Duodenal mucosa (tissue), 2 donors: ENCODE results near the gene ISOC2.
A peak's percentile ranks its signal among the peaks of the same experiment; 100 is the strongest.

Experiments used
- H3K27ac ChIP-seq: one replicate; pipeline ENCODE4 v1.7.0; 2013; ENCODE audit warnings: low read depth, low read length
- H3K27me3 ChIP-seq, 2 donors: one replicate each; pipeline ENCODE4 v1.7.0; 2013; ENCODE audit warnings: low read length in 2 of 2, control low read depth in 1 of 2; ENCODE audit not compliant: insufficient read depth in 2 of 2, control insufficient read depth in 1 of 2
- H3K36me3 ChIP-seq, 2 donors: one replicate each; pipeline ENCODE4 v1.7.0; 2013; ENCODE audit warnings: low read length in 2 of 2, control low read depth in 1 of 2; ENCODE audit not compliant: insufficient read depth in 2 of 2, control insufficient read depth in 1 of 2
- H3K4me1 ChIP-seq, 2 donors: one replicate each; pipeline ENCODE4 v1.7.0; 2013; ENCODE audit warnings: low read length in 2 of 2, control low read depth in 1 of 2; ENCODE audit not compliant: insufficient read depth in 2 of 2, control insufficient read depth in 1 of 2
- H3K4me3 ChIP-seq, 2 donors: one replicate each; pipeline ENCODE4 v1.7.0; 2013; ENCODE audit warnings: low read length in 2 of 2, low read depth in 1 of 2
- H3K9ac ChIP-seq, 2 donors: one replicate each; pipeline ENCODE4 v1.7.0; 2013; ENCODE audit warnings: low read length in 2 of 2, low read depth in 1 of 2
- H3K9me3 ChIP-seq, 2 donors: one replicate each; pipeline ENCODE4 v1.7.0; 2013; ENCODE audit warnings: low read length in 2 of 2, control low read depth in 1 of 2; ENCODE audit not compliant: control insufficient read depth in 1 of 2

The ISOC2 gene

DNA sequence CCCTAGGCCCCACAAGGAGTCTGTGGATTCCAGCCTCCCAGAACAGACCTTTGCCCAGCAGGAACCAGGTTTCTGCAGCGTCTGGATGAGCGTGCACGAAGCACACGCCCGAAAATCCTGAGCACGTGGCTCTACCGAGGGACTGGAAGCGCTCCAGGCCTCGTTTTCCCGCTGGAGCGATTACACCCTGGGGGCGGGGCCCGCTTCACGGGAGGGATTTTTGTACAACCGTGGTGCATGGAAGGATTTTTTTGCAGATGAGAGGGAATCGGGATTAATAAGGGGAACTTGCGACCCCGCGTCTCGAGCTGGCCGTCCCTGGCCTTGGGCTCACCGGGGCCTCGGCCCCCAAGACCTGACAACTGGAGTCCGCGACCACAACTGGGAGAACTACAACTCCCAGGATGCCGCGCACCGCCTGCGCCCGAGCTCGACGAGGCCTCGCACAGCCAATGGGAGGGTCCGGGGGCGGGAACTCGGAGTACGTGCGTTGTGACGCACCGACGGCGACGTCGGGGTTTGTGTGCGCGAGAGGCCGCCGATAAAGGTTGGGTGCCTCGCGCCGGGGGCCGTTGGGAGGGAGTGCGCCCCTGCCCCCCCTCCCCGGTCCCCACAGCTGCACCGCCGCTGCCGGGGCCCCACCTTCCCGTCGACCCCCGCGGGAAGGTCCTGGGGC is 14.8 kb upstream of the ISOC2 start, which contains the start of gene ZNF628:
Gene ZNF628 (plus strand): TSS at position 518 of the 676 bp plus-strand sequence. CDS start 3,294 bp downstream, outside the sequence.
- Histone ChIP-seq H3K27ac (peak within 1 kb of the TSS; percentile 88), H3K4me1 (peaks cover 9 to 13% of the 10 kb centered on the region in 2 donors), H3K9ac (peak within 1 kb of the TSS; percentile 57 to 64)

DNA sequence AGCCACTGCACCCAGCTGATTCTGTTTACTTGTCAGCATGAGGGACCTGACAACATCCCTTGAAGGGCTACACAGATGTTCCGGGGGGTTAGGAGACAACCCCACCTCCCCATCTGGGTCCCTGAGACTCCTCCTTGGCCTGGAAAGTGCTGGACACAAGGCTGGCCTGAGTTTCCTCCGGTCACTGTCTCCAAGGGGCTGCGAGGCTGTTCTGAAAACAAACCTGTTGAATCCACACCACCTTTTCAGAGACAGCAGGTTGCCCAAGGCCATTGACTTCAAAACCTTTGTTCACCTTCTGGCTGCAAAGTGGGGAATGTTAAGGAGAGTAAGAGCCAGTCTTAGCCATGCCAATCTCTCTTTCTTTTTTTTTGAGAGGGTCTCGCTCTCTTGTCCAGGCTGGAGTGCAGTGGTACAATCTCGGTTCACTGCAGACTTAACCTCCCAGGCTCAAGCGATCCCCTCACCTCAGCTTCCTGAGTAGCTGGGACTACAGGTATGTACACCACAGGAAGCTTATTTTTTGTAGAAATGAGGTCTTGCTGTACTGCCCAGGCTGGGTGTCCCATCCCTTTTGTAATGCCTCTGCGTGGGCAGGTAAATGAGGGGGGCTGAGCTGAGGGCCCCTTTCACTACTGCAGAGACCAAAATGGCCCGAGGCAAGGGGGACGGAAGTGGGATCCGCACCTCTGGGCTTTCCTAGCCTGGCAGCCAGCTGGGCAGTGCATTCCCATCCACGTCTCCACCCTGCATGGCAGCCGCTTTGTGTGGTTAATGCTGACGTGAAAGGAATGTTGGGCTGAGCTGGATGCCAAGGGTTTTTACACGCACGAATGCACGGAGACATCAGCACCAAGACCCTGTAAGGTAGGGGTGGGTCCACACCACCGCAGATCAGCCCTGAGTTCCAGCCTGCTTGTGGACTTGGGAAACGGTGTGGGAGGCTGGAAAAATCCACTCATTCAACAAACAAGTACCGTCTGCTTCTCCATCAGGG is 13.1 kb upstream of the ISOC2 start:
- Histone ChIP-seq H3K9ac (no peak overlapping the region), H3K36me3 (no peaks in the 10 kb centered on the region), H3K9me3 (no peaks in the 10 kb centered on the region), H3K27ac (no peak overlapping the region), H3K4me3 (no peak overlapping the region), H3K4me1 (peaks cover 11 to 16% of the 10 kb centered on the region in 2 donors), H3K27me3 (no peaks in the 10 kb centered on the region)

More for the DNA sequence above, 14.8 kb upstream of the ISOC2 start, which contains the start of gene ZNF628:
- H3K36me3 ChIP-seq: no peaks in the 10 kb centered on the region
- no peaks in the 10 kb centered on the region for H3K9me3 ChIP-seq
- peak within 1 kb of the TSS; percentile 79 to 97 for H3K4me3 ChIP-seq
- H3K27me3 ChIP-seq: no peaks in the 10 kb centered on the region

DNA sequence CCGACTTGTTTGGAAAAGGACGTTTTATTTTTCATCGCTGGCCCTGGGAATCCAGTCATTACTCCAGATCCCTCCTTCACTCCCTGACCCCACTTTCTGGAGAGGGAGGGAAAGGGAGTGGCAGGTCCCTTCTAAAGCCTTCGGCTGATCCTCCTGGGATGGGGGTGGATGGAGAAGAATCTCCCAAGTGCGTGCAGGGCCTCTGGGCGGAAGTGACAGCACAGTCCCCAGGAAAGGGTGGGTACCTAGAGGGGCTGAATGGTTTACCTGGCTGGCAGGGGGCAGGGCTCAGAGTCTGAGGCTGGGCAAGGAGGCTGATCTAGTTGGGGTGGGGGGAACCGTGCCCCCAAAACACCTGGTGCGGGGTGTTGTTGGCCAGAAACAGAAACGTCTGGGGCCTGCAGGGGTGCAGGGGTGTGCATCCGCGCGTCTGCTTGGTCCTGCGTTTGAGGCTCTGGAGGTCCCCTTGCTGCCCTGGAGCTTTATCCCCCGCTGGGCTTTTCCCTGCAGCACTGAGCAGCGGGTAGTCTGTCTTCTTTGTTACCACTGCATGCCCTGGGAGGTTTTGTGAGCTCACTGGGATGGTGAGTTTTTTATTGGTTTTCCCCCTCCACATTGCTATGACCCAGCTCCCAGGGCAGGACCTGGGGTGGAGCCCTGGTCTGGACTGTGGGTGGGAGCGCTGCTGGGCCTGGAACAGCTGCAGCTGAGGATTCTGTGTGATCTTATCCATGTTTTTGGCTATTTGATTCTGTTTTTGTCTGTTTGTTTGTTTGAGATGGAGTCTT is 12.0 kb upstream of the ISOC2 start:
- Histone ChIP-seq H3K27ac (no peak overlapping the region), H3K9ac (no peak overlapping the region), H3K4me3 (no peak overlapping the region), H3K9me3 (no peaks in the 10 kb centered on the region), H3K4me1 (peaks cover 11 to 16% of the 10 kb centered on the region in 2 donors), H3K36me3 (no peaks in the 10 kb centered on the region), H3K27me3 (no peaks in the 10 kb centered on the region)

DNA sequence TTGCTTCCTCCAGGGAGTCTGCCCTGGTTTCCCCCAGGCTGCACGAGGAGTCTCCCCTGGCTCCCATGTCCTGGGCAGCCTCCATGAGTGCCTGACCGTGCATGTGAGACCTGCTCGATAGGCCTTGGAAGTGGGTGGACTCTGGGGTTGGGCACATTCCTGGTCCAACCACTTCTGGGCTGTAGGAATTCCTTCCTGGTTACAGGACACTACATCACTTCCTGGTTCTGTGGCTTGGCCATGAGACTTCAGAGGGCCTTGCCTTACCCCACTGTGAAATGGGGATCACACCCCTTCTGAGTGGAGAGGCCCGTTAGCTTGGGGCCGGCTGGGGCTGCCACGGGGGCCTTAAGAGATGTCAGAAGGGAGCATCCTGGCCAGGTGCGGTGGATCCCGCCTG is 11.0 kb upstream of the ISOC2 start:
- no peak overlapping the region for H3K27ac ChIP-seq
- no peak overlapping the region for H3K4me3 ChIP-seq
- no peaks in the 10 kb centered on the region for H3K36me3 ChIP-seq
- no peaks in the 10 kb centered on the region for H3K9me3 ChIP-seq
- no peaks in the 10 kb centered on the region for H3K27me3 ChIP-seq
- no peak overlapping the region for H3K9ac ChIP-seq
- peaks cover 11 to 18% of the 10 kb centered on the region in 2 donors for H3K4me1 ChIP-seq

DNA sequence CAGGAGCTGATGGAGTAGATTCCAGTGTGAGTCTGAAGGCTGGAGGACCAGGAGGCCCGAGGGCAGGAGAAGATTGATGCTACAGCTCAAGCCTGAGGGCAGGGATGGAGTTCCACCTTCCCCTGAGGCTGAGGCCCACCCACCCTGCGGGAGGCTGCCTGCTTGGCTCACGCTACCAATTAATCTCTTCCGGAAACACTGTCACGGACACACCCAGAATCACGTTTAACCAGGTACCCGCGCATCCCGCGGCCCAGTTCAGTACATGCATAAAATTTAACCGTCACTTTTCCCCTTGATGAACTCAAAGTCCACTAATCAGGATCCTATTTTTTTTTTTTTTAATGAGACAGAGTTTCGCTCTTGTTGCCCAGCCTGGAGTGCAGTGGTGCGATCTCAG is 9.8 kb upstream of the ISOC2 start:
- Histone ChIP-seq H3K9ac (no peak overlapping the region), H3K4me1 (peaks cover 9 to 19% of the 10 kb centered on the region in 2 donors), H3K4me3 (no peak overlapping the region), H3K36me3 (no peaks in the 10 kb centered on the region), H3K9me3 (no peaks in the 10 kb centered on the region), H3K27me3 (peaks cover 0 to 4% of the 10 kb centered on the region in 2 donors), H3K27ac (no peak overlapping the region)

DNA sequence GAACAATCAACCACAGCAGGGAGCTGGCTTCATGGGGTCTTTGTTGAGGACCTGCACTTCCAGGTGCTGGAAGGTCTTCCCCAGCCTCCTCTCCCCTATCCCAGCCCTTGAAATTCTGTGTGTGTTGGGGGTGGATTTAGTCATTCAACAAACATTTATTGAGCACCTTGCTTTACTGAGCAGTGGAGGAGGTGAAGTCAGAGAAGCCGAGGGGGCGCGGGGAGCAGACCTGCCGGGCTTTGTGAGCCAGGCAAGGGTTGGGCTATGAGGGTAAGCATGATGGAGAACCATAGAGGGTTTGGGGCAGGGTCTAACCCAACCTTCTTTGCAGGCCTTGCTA is 6.6 kb upstream of the ISOC2 start:
- no peak overlapping the region for H3K4me3 ChIP-seq
- H3K9ac ChIP-seq: peak overlapping the region in 1 of 2 donors; percentile 22
- peaks cover 4 to 13% of the 10 kb centered on the region in 2 donors for H3K4me1 ChIP-seq
- H3K27ac ChIP-seq: no peak overlapping the region
- peaks cover 0 to 4% of the 10 kb centered on the region in 2 donors for H3K27me3 ChIP-seq
- H3K36me3 ChIP-seq: no peaks in the 10 kb centered on the region
- no peaks in the 10 kb centered on the region for H3K9me3 ChIP-seq

DNA sequence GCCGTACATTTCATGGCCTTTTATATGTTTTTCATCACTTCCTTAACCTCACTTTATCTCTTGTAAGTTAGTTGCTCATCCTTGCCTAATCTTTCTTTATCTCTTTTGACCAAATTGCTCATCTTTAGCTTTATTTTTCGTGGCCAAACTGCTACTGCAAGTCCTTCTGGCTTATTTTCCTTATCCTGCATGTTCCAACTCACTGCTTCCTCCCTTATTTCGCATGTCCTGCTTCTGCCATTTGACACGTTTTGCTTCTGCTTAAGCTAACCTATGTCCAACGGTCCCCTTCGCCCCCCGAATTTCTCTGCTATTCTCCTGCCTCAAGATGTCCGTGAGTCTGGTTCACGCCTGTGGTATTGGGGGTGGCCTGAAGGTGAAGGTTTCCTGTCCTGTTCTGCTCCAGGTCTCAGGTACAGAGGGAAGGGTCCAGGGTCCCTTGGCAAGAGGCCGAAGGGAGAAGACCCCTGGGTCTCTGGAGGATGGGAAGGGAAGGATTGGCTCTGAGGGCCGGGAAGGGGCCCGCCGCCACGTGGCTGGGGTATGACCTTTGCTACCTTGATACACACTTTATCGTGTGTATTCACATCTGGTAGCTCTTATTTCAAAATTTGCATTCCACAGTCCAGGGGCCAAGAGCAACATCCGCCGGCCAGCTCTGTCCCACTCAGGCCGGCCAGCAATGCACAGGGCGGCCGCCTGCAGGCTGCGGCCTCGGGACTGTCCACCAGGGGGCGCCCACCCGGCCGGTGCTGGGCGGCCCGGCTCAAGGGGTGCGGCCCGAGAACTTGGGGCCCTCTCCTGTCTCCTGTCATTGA is 6.0 kb upstream of the ISOC2 start:
- Histone ChIP-seq H3K36me3 (no peaks in the 10 kb centered on the region), H3K27me3 (peaks cover 0 to 4% of the 10 kb centered on the region in 2 donors), H3K9me3 (no peaks in the 10 kb centered on the region), H3K4me3 (no peak overlapping the region), H3K4me1 (peaks cover 4 to 13% of the 10 kb centered on the region in 2 donors), H3K9ac (peak overlapping the region in 1 of 2 donors; percentile 22), H3K27ac (no peak overlapping the region)

DNA sequence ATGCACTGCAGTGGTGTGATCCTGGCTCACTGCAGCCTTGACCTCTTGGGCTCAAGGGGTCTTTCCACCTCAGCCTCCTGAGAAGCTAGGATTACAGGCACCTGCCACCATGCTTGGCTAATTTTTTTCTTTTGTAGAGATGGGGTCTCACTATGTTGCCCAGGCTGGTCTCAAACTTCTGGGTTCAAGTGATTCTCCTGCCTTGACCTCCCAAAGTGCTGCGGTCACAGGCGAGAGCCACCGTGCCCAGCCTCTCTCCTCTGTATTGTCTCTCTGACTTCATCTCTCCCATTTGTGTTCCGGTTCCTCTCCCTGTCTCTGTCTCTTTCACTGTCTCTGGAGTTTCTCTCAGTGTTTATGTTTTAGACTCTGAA is 4.8 kb upstream of the ISOC2 start:
- no peak overlapping the region for H3K9ac ChIP-seq
- H3K4me1 ChIP-seq: peaks cover 10 to 14% of the 10 kb centered on the region in 2 donors
- no peaks in the 10 kb centered on the region for H3K36me3 ChIP-seq
- no peak overlapping the region for H3K4me3 ChIP-seq
- peaks cover 0 to 4% of the 10 kb centered on the region in 2 donors for H3K27me3 ChIP-seq
- no peaks in the 10 kb centered on the region for H3K9me3 ChIP-seq
- no peak overlapping the region for H3K27ac ChIP-seq

DNA sequence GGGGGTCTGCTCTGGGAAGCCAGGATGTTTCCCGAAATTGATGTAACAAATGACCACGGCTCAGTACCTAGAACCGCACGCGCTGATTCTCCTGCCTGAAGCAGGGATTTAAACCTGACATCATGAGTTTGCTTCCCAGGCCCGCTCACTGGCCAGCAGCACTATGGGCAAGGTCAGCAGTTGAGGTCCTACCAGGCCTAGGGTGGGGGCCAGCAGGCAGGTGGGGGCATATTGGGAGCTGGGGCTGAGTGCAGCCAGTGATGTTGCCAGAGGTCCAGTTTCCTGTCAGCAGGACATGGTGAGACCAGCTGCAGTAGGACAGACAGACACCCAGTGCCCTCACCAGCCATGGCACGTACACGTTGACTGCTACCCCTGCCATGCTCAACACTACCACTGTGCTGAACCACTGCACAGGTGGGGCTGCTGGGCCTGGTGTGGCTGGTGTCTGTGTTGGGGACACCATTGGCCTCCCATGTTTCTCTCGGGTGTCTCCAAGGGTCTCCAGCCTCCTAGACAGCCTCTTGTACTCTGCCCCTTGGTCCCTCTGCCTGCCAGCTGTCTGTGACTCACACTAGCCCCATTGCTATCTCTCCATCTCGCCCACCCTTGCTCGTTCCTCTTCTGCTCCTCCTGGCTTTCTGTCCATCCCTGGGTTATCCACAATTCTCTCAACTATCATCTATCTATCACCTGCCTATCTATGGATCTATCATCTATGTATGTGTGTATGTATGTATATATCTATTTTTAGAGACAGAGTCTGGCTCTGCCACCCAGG is 4.2 kb upstream of the ISOC2 start:
- Histone ChIP-seq H3K4me3 (no peak overlapping the region), H3K27ac (no peak overlapping the region), H3K36me3 (no peaks in the 10 kb centered on the region), H3K4me1 (peaks cover 10 to 16% of the 10 kb centered on the region in 2 donors), H3K9me3 (no peaks in the 10 kb centered on the region), H3K27me3 (peaks cover 0 to 4% of the 10 kb centered on the region in 2 donors), H3K9ac (no peak overlapping the region)
